ENCODE data around the gene DGKG.

Gene DGKG

GRCh38 chr3:186366206-186366605 is 4.2 kb upstream of the DGKG start:
- no peak for DNase-seq

DNA sequence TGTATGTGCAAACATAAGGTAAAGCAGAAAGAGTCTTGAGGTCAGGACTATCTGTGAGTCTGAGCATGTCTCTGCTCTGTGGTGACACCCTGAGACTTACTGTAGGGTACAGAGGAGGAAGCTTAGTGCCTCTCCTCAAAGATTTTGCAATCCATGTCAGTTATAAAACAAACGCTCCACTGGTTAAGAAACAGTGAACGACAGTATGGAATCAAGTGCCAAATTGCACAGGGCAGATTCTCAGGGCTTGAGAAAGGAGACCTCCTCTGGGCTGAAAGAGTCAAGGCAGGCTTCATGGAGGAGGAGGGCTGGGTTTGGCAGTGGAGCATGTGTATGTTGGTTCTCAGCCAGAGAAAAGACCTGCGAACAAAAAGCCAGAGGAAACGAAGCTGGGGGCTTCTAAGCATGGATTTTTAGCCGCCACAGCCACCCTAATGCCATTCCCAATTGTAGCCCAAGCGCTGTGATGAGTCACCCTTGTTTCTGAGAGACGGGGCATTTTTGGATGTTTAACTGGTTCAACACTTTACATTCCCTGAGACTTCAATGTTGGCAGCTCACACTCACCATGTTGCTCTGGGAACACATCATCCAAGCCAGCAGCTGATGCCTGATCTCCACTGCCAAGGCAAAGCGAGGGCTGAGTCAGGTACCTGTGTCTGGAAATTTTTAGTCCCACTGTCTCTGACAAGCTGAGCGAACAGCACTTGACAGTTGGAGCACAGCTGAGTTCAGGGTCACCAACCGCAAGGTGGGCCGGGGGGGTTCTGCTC is 3.4 kb upstream of the DGKG start:
- no peak for DNase-seq

DNA sequence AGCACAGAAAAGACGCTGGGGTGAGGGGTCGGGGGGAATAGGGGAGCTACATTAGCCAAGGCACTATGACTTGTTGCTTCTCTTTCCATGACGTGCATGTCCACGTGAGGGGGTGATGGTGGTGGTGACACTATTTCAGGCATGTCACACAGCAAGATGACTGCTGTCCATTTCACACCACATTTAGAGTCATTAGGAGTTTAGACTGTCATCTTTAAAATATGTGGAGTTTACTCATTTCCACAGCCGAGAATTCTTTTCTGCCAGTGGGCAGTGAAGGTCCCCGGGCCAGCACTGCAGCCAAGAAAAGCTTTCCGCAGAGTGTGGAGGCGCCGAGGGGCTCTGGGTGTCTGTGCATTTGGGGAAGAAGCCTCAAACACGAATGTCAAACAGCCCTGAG is 954 bp upstream of the DGKG start:
- no peak for DNase-seq

- DNase-seq = no peak
Observed at GRCh38 chr3:186362537-186362842, 456 bp upstream of the DGKG start.

- DNase-seq = no peak
Observed at GRCh38 chr3:186361246-186361761, 730 bp downstream of the DGKG start.

GRCh38 chr3:186360779-186361178 is 1.3 kb downstream of the DGKG start:
- no peak for DNase-seq

DNA sequence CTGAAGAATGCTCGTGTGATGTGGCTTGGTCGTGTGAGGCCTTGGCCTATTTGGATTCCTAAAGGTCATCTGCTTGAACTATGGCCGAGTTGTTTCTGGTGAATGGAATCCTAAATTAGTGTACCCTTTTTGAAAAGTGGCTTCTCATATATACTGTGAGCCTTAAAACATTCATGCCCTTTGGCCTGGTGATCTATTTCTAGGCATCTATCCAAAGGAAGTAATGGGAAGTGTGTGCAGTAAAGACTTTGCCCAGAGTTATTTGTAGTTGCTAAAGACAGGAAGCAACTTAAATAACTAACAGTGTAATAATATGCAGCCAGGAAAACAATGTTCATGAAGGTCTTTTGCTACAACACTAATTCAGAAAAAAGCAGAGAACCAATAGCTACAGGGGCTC is 3.0 kb downstream of the DGKG start:
- DNase-seq = no peak

DNA sequence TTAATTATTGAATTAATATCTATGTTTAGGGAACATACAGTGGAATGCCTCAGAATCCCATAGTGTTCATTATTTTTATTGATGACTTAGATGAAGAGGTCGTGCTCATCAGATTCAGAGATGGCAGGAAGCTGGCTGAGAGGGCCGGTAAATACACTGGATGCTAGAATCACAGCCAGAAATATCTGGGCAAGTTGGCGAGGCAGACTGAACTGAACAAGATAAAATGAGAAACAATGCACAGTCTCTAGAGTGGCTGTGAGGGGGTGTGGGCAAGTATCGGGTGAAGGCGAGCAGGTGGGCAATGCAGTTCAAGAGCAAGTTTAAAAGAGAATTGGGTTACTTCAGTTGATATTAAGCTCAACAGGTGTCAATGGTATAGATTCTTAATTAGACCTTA is 5.9 kb downstream of the DGKG start:
- no peak for DNase-seq

DNA sequence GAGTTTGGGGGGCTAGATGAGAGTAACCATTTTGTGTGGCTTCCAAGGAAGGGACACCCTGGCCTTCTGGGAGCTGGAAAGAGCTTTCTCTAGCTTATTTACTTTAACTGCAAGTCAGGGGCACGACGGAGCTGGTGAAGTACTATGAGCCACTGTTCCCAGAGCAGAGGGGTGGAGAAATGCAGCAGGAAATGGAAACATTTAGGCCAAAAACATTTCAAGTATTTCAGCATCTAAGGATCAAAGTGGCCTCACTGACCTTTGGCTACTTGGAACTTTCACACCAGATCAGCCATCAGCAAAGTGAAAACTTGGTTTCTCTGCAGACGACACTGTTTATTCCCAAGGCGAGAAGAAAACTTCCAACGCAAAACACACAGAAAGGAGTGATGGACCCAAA is 7.9 kb downstream of the DGKG start:
- no peak for DNase-seq

DNA sequence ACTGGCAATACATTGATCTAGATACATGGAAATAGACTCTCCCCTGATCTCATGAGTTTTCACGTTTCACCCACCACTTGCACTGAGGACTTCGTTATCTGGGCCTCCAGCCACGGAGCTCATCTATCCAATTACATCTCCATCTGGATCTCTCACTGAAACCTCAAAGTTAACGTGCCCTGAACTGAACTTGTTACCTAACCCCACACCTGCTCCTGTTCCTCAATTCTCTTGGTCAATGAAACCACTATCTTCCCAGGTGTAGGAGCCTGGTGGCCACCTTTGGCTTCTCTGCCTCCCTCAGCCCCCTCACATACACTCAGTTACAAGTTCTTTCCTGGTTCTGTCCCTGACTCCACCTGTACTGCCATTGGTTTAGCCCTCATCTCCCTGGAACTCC is 9.7 kb downstream of the DGKG start:
- no peak for DNase-seq

DNA sequence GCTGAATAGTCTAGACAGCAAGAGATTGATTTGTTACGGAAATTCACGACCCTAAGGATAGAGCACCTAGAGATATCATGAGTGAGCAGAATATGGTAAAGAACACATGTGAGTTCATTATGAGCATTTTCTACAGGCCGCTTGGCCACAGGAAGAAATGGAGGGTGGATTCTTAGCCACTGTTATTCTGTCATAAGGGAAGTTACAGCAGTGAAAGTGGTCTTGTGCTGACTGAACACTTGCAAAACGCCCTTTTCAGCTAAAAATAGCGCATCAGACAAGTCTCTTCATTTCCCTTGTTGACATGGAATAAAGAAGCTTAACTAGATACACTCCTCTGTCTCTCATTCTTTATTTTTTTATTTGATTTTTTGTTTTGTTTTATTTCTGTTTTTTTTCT is 19.8 kb downstream of the DGKG start:
- no peak for DNase-seq

DNA sequence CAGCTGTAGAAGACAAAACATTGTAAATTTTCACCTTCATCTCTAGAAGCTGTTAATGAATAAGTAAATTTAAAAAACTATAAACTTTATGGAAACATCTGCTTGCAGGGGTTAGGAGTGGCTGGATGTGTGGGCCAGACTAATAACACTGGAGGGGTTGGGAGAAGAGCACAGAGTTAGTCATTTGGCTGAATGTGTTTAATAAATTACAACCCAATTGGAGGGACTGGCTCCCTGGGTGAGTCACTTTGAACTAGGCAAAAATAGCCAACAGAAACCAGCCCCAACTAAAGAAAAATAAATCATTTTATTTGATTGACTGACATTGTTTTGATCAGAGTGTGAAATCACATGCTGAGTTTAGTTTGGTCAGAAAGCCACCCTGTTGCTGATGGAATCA is 21.8 kb downstream of the DGKG start:
- DNase-seq = no peak

DNA sequence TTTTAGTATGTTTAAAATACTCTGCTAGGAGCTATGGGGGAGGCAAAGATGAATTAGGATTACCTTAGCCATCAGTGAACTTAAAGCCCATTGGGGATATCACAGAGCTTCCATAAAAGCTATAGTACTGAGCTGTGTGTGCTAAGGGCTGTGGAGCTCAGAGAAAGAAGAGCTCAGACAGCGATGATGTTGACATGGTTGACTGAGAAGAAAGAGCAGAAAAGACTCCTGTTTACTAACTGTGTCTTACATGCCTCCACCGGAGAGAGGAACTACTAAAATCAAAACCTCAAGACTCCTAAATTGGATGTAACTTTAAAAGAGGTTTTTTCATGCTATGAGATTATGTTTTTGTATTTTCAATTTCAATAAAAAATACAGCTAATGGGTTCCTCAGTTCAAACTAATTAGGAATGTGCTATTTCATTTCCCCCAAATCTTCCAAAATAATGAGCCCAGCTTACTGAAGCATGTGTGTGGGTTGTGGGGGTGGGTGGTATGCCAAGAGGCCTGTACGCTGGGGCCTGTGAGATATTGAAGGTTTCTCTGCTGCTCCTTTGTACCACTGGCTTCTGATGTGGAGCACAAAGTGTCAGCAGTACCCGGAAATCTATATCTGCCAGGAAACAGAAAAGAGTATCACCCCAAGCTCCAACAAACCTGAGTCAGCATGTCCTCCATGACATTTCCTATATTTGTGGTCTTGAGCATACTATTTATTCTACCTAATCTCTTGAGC is 22.7 kb downstream of the DGKG start:
- DNase-seq = no peak

DNA sequence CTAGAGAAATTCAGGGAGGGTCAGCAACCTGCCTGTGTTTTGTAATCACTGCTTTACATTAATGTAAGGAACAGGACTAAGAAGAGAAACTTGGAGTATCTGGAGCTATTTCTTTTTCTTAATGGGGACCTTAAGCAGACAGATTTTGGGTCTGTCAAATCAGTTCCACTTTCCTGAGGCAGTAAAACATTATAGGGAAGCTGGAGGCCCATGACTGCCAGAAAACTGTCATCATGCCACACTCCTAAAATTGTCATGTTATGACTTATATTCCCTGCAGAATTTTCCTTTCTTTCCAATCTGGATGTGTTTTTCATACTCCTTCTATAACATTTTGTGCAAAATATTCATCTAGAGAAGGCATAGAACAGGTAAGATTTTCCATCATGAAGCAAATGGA is 28.8 kb downstream of the DGKG start:
- no peak for DNase-seq

DNA sequence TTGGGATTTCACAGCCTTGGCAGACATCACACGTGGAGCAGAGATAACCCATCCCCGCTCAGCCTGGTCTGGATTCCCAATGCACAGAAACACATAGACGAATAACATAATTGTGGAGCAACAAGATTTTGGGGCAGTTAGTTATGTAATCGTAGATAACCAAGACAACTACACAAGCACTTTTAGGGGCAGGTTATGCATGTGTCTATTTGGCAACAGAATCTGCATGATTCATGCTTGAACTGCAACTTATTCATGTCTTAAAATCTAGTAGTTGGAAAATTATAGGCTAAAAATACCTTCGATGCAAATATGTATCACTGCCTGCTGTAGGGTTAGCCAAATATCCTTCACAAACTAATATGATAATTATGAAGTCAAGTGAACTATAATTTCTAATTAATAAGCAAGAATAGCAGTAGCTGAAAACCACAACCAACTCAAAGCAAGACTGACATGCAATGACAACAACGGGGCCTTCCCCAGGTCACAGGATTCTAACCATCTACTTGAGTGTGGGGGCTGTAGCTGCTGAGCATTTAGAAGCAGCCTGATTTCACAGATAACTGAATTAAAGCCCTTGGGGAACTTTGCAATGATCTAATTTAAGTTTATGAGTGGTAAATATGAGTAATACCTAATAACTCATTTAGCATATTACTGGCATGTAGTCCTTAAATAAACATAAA is 31.1 kb downstream of the DGKG start:
- DNase-seq = no peak

- DNase-seq = no peak
Observed at GRCh38 chr3:186329589-186329988, 32.4 kb downstream of the DGKG start.

DNA sequence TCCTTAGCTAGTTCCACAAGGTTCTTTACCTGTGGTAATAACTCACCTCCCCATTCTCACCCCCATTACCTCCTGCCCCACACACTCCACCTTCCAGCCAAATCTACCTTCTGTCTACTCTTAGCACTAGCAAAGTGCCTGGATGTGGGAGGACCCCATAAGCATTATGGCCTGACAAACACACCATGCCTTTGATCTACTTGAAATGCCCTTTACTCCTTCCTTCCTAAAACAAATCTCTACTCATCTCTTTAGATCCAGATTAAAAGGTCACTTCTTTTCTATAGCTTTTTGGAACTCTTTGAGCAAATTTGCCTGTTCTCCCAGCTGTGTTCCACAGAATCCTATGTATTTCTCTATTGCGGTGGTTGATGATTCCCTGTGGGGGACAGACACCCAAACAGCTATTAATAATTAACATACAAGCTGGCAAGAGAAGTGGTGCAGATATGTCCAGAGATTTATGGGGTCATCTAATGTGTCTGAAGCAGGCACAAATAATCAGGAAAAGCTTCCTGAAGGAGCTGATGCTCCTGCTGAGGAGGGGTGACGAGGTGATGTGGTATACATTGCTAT is 34.0 kb downstream of the DGKG start:
- no peak for DNase-seq

DNA sequence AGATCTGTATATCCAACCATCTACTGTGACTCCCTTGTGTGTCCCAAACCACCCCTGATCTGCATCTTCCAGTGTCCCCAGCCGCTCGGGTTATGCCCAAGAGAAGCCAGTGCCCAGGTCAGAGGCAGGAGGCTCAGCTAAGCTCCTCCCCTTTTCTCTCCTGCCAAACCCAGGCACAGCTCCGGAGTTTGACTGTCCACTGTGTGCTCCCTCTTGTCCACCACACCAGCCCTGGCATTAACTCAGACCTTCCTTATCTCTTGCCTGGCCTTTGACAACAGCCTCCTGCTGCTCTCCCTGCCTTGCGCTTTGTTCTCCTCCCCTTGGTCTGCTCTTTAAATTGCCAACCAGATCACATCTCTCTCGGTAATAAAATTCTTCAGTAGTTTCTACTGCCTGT is 39.3 kb downstream of the DGKG start:
- no peak for DNase-seq

DNA sequence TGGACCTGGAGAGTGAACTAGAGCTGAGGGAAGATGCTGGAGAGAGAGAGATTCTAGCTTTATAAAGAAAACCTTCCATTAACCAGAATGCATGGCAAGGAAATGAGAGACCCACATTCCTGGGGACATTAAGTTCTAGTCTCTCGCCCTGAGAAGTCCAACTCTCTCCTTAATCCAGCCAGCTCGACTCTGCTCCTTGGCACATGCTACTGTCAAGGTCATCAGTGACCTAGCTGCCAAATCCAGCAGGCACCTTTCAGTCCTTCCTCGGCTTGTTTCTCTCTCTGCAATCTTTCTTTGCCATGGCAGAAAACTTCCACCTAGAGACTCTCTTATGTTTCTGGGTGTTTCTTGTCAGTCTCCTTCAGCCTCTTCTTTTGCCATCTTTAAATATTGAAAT is 40.3 kb downstream of the DGKG start:
- no peak for DNase-seq

DNA sequence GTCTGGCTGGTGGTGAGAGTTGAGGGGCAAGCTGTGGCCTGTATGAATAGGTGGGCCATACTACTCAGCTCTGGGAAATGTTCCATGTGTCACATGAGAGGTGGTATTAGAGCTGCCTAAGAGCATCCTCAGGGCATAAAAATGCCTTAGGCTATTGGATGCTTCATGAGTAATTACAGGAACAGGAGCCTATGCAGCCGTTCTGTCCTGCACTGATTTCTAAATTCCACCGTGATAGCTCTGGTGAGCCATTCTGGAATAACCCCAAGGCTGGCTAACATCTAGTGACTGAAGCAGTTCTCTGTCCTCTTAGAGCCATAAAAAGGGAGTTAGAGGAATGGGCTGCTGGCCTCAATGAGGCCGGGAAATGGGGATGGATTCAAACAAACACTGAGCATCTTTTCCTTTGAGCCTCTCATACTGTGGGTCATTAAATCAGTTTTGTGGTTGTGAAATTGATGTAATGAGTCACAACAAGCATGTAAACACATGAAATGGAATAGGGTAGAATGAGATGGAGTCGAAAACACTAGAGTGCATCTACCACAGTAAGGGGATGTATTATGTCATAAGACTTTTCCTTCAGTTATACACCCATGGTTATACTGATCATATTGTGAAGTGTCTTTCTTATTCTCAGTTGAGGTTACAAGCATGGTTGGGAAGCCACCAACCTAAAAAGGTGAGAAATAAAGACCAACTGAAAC is 41.0 kb downstream of the DGKG start:
- DNase-seq = peak; percentile 15

DNA sequence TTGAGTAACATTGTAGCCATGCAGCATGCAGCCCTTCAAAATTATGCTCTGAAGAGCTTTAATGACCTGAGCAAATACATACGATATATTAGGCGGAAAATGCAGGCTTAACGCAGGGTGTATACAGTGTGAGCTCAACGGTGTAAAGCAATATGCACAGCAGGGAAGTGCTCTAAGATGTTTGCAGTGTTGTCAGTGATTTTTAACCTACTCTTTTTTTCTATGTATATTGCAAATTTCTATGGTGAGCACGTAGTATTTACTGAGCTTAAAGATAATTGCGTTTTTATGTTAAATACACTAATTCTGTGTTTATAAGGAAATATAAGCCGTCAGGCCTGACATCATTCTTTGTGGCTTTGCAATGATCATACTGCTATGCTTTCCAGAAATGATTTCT is 42.1 kb downstream of the DGKG start:
- no peak for DNase-seq

DNA sequence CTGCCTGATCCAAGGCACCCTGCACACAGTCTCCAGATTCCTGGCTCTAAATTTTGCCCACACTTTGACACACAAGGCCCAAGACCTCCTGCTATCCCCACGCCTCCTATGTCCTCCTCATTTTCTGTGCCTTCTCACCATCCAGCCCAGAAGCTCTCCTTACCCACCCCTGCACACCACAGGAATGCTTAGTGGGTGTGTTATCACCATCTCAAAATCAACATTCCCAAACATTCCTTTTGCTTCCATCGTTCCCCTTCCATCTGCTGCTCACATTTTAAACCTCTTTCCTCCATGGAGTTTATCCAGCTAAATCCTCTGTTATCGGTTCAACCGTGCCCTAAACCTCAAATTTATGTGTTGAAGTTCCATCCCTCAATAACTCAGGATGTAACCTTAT is 43.9 kb downstream of the DGKG start:
- DNase-seq = peak; percentile 43

DNA sequence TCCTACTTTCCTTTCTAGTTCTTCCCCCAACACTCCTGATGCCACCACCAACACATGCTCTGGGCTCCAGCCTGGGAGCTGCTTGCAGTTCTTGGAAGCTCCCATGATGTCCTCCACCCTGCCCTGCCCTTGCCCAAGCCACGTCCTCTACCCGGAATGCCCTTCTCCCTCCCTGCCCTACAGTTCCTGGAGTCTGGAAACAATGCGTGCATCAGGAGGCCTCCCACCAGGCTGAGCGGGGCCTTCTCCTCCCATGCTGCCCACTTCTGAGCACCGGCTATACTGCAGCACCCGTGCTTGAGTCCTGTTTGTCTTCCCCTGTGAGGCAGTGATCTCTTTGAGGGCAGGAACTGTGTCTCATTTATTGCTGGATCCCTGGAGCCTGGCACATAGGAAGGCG is 44.6 kb downstream of the DGKG start:
- DNase-seq = no peak

Measured in NCI-H226 (cell line).